ENCODE results near the gene SULT1B1. TPM values are rescaled to one million over a fixed set of nuclear protein-coding genes. Genes with fewer than 3 reads are reported as not detected.

The SULT1B1 gene
- 0.04 TPM for polyA plus RNA-seq (2012; ENCODE audit: missing spikeins)

- no peak for FAIRE-seq
- DNase-seq (ENCODE audit: insufficient read length) = no peak
- TF ChIP-seq POLR2A (IDR thresholded peaks at IDR 0.05; ENCODE audit: low read depth, low read length) = no peak
- TF ChIP-seq POLR2AphosphoS5 (IDR thresholded peaks at IDR 0.05; ENCODE audit: low read depth, low read length) = no peak
- no peak for TF ChIP-seq TAF1 (IDR thresholded peaks at IDR 0.05; ENCODE audit: borderline replicate concordance, low read depth, low read length)
Observed at GRCh38 chr4:69760455-69760854, at the start of gene SULT1B1. SULT1B1 (minus strand) TSS chr4:69760620; CDS start chr4:69755217, 5,403 bp downstream.

- no peak for DNase-seq (ENCODE audit: insufficient read length)
- TF ChIP-seq POLR2A (IDR thresholded peaks at IDR 0.05; ENCODE audit: low read depth, low read length) (no peak), TAF1 (IDR thresholded peaks at IDR 0.05; ENCODE audit: borderline replicate concordance, low read depth, low read length) (no peak), POLR2AphosphoS5 (IDR thresholded peaks at IDR 0.05; ENCODE audit: low read depth, low read length) (no peak)
- FAIRE-seq = no peak
Observed at GRCh38 chr4:69800599-69800998, 40.2 kb upstream of the SULT1B1 start.

GRCh38 chr4:69799337-69799736, 38.9 kb upstream of the SULT1B1 start:
- TF ChIP-seq POLR2AphosphoS5 (IDR thresholded peaks at IDR 0.05; ENCODE audit: low read depth, low read length) = no peak
- no peak for TF ChIP-seq TAF1 (IDR thresholded peaks at IDR 0.05; ENCODE audit: borderline replicate concordance, low read depth, low read length)
- FAIRE-seq = no peak
- DNase-seq (ENCODE audit: insufficient read length) = no peak

GRCh38 chr4:69793732-69794131, 33.3 kb upstream of the SULT1B1 start:
- DNase-seq (ENCODE audit: insufficient read length) (no peak), FAIRE-seq (no peak)
- TF ChIP-seq POLR2AphosphoS5 (IDR thresholded peaks at IDR 0.05; ENCODE audit: low read depth, low read length) (no peak), POLR2A (IDR thresholded peaks at IDR 0.05; ENCODE audit: low read depth, low read length) (no peak), TAF1 (IDR thresholded peaks at IDR 0.05; ENCODE audit: borderline replicate concordance, low read depth, low read length) (no peak)

GRCh38 chr4:69787879-69788278, 27.5 kb upstream of the SULT1B1 start:
- FAIRE-seq (no peak), DNase-seq (ENCODE audit: insufficient read length) (no peak)
- no peak for TF ChIP-seq POLR2A (IDR thresholded peaks at IDR 0.05; ENCODE audit: low read depth, low read length)
- TF ChIP-seq TAF1 (IDR thresholded peaks at IDR 0.05; ENCODE audit: borderline replicate concordance, low read depth, low read length) = no peak
- TF ChIP-seq POLR2AphosphoS5 (IDR thresholded peaks at IDR 0.05; ENCODE audit: low read depth, low read length) = no peak

- TF ChIP-seq POLR2AphosphoS5 (IDR thresholded peaks at IDR 0.05; ENCODE audit: low read depth, low read length) (no peak), TAF1 (IDR thresholded peaks at IDR 0.05; ENCODE audit: borderline replicate concordance, low read depth, low read length) (no peak), POLR2A (IDR thresholded peaks at IDR 0.05; ENCODE audit: low read depth, low read length) (no peak)
- FAIRE-seq (no peak), DNase-seq (ENCODE audit: insufficient read length) (no peak)
Observed at GRCh38 chr4:69786547-69786946, 26.1 kb upstream of the SULT1B1 start.

GRCh38 chr4:69785211-69785831, 24.9 kb upstream of the SULT1B1 start:
- TF ChIP-seq POLR2A (IDR thresholded peaks at IDR 0.05; ENCODE audit: low read depth, low read length) = no peak
- TF ChIP-seq POLR2AphosphoS5 (IDR thresholded peaks at IDR 0.05; ENCODE audit: low read depth, low read length) = no peak
- TF ChIP-seq TAF1 (IDR thresholded peaks at IDR 0.05; ENCODE audit: borderline replicate concordance, low read depth, low read length) = no peak
- FAIRE-seq (no peak), DNase-seq (ENCODE audit: insufficient read length) (no peak)

GRCh38 chr4:69782651-69783310, 22.4 kb upstream of the SULT1B1 start:
- FAIRE-seq = no peak
- DNase-seq (ENCODE audit: insufficient read length) = no peak
- TF ChIP-seq POLR2A (IDR thresholded peaks at IDR 0.05; ENCODE audit: low read depth, low read length) = no peak
- TF ChIP-seq POLR2AphosphoS5 (IDR thresholded peaks at IDR 0.05; ENCODE audit: low read depth, low read length) = no peak
- TF ChIP-seq TAF1 (IDR thresholded peaks at IDR 0.05; ENCODE audit: borderline replicate concordance, low read depth, low read length) = no peak

- TF ChIP-seq TAF1 (IDR thresholded peaks at IDR 0.05; ENCODE audit: borderline replicate concordance, low read depth, low read length) = no peak
- no peak for DNase-seq (ENCODE audit: insufficient read length)
- FAIRE-seq = no peak
Observed at GRCh38 chr4:69781458-69782418, 21.3 kb upstream of the SULT1B1 start.

GRCh38 chr4:69780141-69780540, 19.7 kb upstream of the SULT1B1 start:
- DNase-seq (ENCODE audit: insufficient read length) (no peak), FAIRE-seq (no peak)
- TF ChIP-seq POLR2A (IDR thresholded peaks at IDR 0.05; ENCODE audit: low read depth, low read length) (no peak), POLR2AphosphoS5 (IDR thresholded peaks at IDR 0.05; ENCODE audit: low read depth, low read length) (no peak), TAF1 (IDR thresholded peaks at IDR 0.05; ENCODE audit: borderline replicate concordance, low read depth, low read length) (no peak)

GRCh38 chr4:69776696-69777095, 16.3 kb upstream of the SULT1B1 start:
- DNase-seq (ENCODE audit: insufficient read length) (no peak), FAIRE-seq (no peak)
- TF ChIP-seq POLR2AphosphoS5 (IDR thresholded peaks at IDR 0.05; ENCODE audit: low read depth, low read length) = no peak
- no peak for TF ChIP-seq POLR2A (IDR thresholded peaks at IDR 0.05; ENCODE audit: low read depth, low read length)
- TF ChIP-seq TAF1 (IDR thresholded peaks at IDR 0.05; ENCODE audit: borderline replicate concordance, low read depth, low read length) = no peak

Measured in GM12892 (cell line).